PFSK-1 (cell line): ENCODE results near the gene KCNQ1.

Source experiments
- FOXP2 ChIP-seq: optimal IDR thresholded peaks from 2 replicates; pipeline ENCODE3; 2011; ENCODE audit warnings: borderline replicate concordance, control low read depth, inconsistent platforms; ENCODE audit not compliant: insufficient read depth; ENCODE audit errors: extremely low read length, extremely low read depth
- POLR2AphosphoS5 ChIP-seq: IDR thresholded peaks from 2 replicates; pipeline ENCODE4 v1.6.1; 2012; ENCODE audit warnings: low read depth, mild to moderate bottlenecking, control low read depth, low read length, moderate library complexity
- SIN3A ChIP-seq: IDR thresholded peaks from 2 replicates; pipeline ENCODE4 v1.6.1; 2012; ENCODE audit warnings: mild to moderate bottlenecking, low read length, moderate library complexity, borderline replicate concordance; ENCODE audit not compliant: insufficient read depth
- TAF1 ChIP-seq: IDR thresholded peaks from 2 replicates; pipeline ENCODE4 v1.6.1; 2012; ENCODE audit warnings: low read length, control low read depth, borderline replicate concordance; ENCODE audit not compliant: insufficient read depth
- TF ChIP-seq, protein P1 (sequence below), 2 experiments: IDR thresholded peaks; 2 replicates each; pipeline versions ENCODE4 v1.6.1 to v1.8.0; 2011 to 2012; ENCODE audit warnings: low read depth in 2 of 2, low read length in 2 of 2, control low read depth in 1 of 2, inconsistent platforms in 1 of 2, mild to moderate bottlenecking in 1 of 2, moderate library complexity in 1 of 2; ENCODE audit not compliant: insufficient read depth in 1 of 2

The KCNQ1 gene

DNA sequence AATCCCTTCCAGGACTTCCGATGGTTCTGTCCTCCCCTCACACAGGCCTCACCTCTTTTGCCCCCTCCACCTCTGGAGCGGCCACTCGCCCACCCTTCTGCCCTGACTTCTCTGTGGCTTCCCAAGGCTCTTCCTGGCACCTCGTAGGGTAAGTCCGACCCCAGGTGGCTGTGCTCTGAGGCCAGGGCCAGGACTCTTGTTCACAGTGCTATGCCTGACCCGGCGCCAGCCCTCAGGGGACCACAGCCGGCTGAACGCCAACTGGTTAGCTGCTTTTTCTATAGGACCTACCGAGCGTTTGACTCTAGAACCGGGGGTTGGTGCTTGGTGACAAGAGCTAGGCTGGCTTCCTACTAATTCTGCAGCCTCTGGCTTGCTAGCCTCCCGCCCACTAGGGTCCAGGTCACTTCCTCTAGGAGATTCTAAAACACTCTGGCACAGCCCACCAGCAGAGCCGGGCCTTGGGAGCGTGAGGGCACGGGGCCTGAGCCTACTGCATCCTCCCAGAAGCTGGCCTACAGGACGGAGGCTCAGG is 283.4 kb downstream of the KCNQ1 start:
- TF ChIP-seq SIN3A (no peak), FOXP2 (no peak), TAF1 (no peak), POLR2AphosphoS5 (no peak)
- TF ChIP-seq, protein P1, sequence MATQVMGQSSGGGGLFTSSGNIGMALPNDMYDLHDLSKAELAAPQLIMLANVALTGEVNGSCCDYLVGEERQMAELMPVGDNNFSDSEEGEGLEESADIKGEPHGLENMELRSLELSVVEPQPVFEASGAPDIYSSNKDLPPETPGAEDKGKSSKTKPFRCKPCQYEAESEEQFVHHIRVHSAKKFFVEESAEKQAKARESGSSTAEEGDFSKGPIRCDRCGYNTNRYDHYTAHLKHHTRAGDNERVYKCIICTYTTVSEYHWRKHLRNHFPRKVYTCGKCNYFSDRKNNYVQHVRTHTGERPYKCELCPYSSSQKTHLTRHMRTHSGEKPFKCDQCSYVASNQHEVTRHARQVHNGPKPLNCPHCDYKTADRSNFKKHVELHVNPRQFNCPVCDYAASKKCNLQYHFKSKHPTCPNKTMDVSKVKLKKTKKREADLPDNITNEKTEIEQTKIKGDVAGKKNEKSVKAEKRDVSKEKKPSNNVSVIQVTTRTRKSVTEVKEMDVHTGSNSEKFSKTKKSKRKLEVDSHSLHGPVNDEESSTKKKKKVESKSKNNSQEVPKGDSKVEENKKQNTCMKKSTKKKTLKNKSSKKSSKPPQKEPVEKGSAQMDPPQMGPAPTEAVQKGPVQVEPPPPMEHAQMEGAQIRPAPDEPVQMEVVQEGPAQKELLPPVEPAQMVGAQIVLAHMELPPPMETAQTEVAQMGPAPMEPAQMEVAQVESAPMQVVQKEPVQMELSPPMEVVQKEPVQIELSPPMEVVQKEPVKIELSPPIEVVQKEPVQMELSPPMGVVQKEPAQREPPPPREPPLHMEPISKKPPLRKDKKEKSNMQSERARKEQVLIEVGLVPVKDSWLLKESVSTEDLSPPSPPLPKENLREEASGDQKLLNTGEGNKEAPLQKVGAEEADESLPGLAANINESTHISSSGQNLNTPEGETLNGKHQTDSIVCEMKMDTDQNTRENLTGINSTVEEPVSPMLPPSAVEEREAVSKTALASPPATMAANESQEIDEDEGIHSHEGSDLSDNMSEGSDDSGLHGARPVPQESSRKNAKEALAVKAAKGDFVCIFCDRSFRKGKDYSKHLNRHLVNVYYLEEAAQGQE (IDR thresholded peaks at IDR 0.05; ENCODE audit: insufficient read depth in 1 of 2, low read depth in 2 of 2, low read length in 2 of 2), result no peak

DNA sequence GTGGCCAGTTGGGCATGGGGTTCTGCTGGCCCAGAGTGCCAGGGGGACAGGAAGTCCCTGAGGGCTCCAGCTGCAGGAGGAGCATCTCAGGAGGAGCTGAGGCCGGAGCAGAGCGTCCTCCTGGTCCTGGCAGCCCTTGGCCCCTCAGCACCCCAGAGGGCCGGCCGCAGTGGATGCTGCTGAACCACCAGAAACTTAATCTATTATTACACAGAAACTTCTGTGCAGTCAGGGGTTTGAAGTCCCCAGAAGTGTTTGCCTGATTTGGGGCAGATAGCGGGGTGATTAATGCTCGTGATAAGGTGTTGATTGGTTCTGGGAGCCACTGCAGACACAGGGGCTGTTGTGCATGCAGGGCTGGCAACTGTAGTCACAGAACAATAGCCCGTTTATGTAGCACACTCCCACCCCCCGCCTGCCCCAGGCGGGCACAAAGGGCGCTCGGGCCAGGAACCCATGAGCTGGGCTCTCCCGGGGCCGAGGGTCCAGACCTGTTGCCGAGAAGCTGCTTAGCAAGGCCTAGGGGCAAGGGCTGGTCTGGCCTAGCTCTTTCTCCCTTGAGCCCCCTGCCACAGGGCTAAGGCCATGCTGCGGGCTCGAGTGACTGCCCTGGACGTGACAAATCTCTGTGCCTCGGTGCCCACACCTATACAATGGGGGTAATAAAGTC is 284.0 kb downstream of the KCNQ1 start:
- TF ChIP-seq, protein P1 (IDR thresholded peaks at IDR 0.05; ENCODE audit: insufficient read depth in 1 of 2, low read depth in 2 of 2, low read length in 2 of 2), result no peak
- no peak for TF ChIP-seq FOXP2
- TF ChIP-seq POLR2AphosphoS5, result no peak
- TF ChIP-seq SIN3A, result no peak
- TF ChIP-seq TAF1, result no peak

DNA sequence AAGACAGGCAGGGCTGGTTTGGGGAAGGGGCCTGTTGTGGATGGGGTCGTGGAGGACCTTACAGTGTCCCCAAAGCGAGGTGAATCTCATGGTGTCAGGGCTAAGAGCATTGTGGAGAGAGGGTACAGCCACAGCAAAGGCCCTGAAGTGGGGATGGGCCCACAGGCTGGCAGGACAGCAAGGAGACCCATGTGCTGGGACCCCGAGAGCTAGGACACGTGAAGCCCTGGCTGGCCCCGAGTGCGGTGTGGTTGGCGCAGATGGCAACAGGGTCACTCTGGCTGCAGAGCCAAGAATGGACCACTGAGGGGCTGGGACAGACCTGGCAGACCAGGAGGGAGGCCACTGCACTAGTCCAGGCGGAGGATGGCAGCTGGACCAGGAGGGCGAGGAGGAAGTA is 285.0 kb downstream of the KCNQ1 start:
- no peak for TF ChIP-seq TAF1
- TF ChIP-seq, protein P1 (IDR thresholded peaks at IDR 0.05; ENCODE audit: insufficient read depth in 1 of 2, low read depth in 2 of 2, low read length in 2 of 2), result no peak
- TF ChIP-seq POLR2AphosphoS5, result no peak
- no peak for TF ChIP-seq FOXP2
- TF ChIP-seq SIN3A, result no peak

DNA sequence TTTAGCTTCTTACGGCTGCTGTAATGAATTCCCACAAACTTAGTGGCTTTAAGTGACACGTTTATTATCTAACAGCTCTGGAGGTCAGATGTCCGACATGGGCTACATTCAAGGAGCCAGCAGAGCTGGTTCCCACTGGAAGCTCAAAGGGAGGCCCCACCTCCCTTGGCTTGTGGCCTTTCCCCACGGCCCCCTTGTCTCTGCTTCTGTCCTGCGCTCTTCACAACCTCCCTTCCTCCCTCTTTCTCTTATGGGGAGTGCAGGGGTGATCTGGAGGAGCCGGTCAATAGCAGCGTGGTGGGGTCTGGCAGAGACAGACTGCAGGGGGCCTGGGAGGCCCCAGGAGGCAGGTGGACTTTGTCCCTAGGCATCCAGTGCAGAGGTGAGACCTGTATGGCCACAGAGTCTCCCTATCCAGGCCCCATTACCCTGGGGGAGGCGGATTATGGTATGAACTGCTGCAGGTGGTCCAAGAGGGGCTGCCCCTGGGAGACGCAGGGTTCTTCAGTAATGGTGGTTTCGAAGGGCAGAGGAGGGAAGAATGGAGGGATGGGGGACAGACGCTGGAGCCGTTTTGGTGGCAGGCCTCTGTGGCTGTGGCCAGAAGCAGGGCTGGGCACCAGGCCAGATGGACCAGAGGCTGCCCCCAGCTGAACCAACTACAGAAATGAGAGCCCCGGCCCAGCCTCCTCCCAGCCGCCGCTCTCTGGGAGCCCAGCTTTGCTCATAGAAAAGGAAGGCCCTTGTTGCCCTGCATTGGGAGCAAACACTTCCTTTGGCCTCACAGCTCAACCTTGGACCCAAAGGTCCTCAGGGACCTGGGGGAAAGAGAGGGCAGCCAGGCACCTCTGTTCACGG is 285.7 kb downstream of the KCNQ1 start:
- TF ChIP-seq SIN3A (no peak), POLR2AphosphoS5 (no peak), TAF1 (no peak), FOXP2 (no peak)
- TF ChIP-seq, protein P1 (IDR thresholded peaks at IDR 0.05; ENCODE audit: insufficient read depth in 1 of 2, low read depth in 2 of 2, low read length in 2 of 2), result no peak
